Sigmoid colon (tissue), 7 donors: ENCODE measurements around the gene GLRA1. TPM values are rescaled to one million over a fixed set of nuclear protein-coding genes. Genes with fewer than 3 reads are reported as not detected.

Experiments
- DNase-seq: peaks from one replicate; pipeline ENCODE4 v3.0.0-alpha.2; 2019
- H3K27ac ChIP-seq, 4 donors: fragments of 200-600 bp; sonication (generic); one replicate each; pipeline ENCODE4 v1.5.1; 2016 to 2019; ENCODE audit warnings: mild to moderate bottlenecking in 1 of 4
- H3K27me3 ChIP-seq, 3 donors: fragments of 200-600 bp; sonication (generic); one replicate each; pipeline ENCODE4 v1.5.1; 2019; ENCODE audit warnings: mild to moderate bottlenecking in 1 of 3
- H3K36me3 ChIP-seq, 4 donors: fragments of 200-600 bp; sonication (generic); one replicate each; pipeline ENCODE4 v1.5.1; 2016 to 2019
- H3K4me1 ChIP-seq, 4 donors: fragments of 200-600 bp; sonication (generic); one replicate each; pipeline ENCODE4 v1.5.1; 2017 to 2019
- H3K4me3 ChIP-seq, 4 donors: fragments of 200-600 bp; sonication (generic); one replicate each; pipeline ENCODE4 v1.5.1; 2017 to 2019; ENCODE audit warnings: mild to moderate bottlenecking in 2 of 4, moderate library complexity in 1 of 4
- H3K9me3 ChIP-seq, 4 donors: fragments of 200-600 bp in 3 of 4; sonication (generic) in 3 of 4; one replicate each; pipeline versions ENCODE4 v1.5.1 to v1.6.1; 2013 to 2019
- EP300 ChIP-seq, 4 donors: sonication (generic); formaldehyde crosslinking; IDR thresholded peaks; one replicate each; pipeline ENCODE4 v1.6.1; 2017; ENCODE audit warnings: antibody characterized with exemption in 4 of 4
- POLR2A ChIP-seq, 2 donors: fragments of 450-650 bp; IDR thresholded peaks; one replicate each; pipeline ENCODE4 v1.6.1; 2016; ENCODE audit warnings: antibody characterized with exemption in 2 of 2, mild to moderate bottlenecking in 2 of 2, moderate library complexity in 2 of 2
- POLR2AphosphoS5 ChIP-seq, 4 donors: sonication (generic); formaldehyde crosslinking; IDR thresholded peaks; one replicate each; pipeline ENCODE4 v1.6.1; 2017; ENCODE audit warnings: antibody characterized with exemption in 4 of 4
- WGBS, 2 donors: extraction: QIAGEN DNeasy Blood & Tissue Kit; methylation state at CpG; one replicate each; pipeline ENCODE4 v1.1.7; 2013; 5-methylcytosine and 5-hydroxymethylcytosine counted together
- intact Hi-C: fragments of 100-400 bp; cut with DNase I; formaldehyde crosslinking; loops from one replicate; pipeline ENCODE4 v1.15.1; 2023
- polyA plus RNA-seq, 3 donors: library from polyadenylated mRNA; stranded (reverse); fragments of 200-250 nt; gene quantifications; one replicate each; pipeline ENCODE4 v1.2.3, GENCODE V29; 2013
- total RNA-seq, 4 donors: library from RNA; depleted of rRNA; stranded (reverse); fragments of >200 nt; gene quantifications; one replicate each; pipeline ENCODE4 v1.1.0, GENCODE V29; 2016
- TF ChIP-seq, protein P1 (sequence below), 4 experiments: fragments of 450-650 bp in 3 of 4; fragments of 200-600 bp in 1 of 4; IDR thresholded peaks; one replicate each; pipeline ENCODE4 v1.5.1; 2016 to 2019; ENCODE audit warnings: antibody characterized with exemption in 4 of 4, mild to moderate bottlenecking in 3 of 4, moderate library complexity in 2 of 4
- donor health status: healthy with polysubstance abuse.
- donor health status: Bipolar disorder and iron deficiency.
- donor health status: healthy.

GLRA1 gene
- total and polyA plus RNA-seq, 7 donors: not detected

DNA sequence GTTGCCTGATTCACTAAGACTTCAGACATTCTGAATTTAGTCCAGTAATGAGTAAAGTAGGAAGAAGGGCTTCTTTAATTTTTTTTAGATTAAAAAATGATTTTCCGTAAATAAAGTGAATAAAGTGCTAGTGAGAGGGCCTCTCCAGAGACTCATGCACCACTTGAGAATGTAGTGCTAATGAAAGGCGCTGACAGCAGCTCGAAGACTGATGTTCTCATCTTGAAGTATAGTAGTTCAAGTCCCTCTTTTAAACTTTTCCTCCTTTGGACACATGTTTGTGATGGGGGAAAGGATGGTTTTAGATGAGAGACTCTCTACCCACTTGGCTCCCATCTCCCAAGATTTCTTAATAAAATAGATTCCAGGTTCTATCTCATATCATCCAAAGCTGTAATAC, 104.4 kb downstream of the GLRA1 start:
- H3K4me3 ChIP-seq: no peak overlapping the region
- no peaks in the 10 kb centered on the region for H3K9me3 ChIP-seq
- no peaks in the 10 kb centered on the region for H3K27me3 ChIP-seq
- intact Hi-C loops: loop anchor here (10.0 kb wide), 1 partner anchor 695 kb away; no protein-coding TSS in a partner anchor
- DNase-seq: no peak
- WGBS, 2 donors: 96 to 99% methylated on average over 3 of the region's 3 CpGs
- H3K4me1 ChIP-seq: peaks cover 0 to 15% (median 13%) of the 10 kb centered on the region in 4 donors
- H3K36me3 ChIP-seq: no peaks in the 10 kb centered on the region
- H3K27ac ChIP-seq: peak overlapping the region in 1 of 4 donors; percentile 8
- TF ChIP-seq EP300 (IDR thresholded peaks at IDR 0.05) (no peak), POLR2A (IDR thresholded peaks at IDR 0.05) (no peak), POLR2AphosphoS5 (IDR thresholded peaks at IDR 0.05) (no peak)
- TF ChIP-seq, protein P1, sequence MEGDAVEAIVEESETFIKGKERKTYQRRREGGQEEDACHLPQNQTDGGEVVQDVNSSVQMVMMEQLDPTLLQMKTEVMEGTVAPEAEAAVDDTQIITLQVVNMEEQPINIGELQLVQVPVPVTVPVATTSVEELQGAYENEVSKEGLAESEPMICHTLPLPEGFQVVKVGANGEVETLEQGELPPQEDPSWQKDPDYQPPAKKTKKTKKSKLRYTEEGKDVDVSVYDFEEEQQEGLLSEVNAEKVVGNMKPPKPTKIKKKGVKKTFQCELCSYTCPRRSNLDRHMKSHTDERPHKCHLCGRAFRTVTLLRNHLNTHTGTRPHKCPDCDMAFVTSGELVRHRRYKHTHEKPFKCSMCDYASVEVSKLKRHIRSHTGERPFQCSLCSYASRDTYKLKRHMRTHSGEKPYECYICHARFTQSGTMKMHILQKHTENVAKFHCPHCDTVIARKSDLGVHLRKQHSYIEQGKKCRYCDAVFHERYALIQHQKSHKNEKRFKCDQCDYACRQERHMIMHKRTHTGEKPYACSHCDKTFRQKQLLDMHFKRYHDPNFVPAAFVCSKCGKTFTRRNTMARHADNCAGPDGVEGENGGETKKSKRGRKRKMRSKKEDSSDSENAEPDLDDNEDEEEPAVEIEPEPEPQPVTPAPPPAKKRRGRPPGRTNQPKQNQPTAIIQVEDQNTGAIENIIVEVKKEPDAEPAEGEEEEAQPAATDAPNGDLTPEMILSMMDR (IDR thresholded peaks at IDR 0.05): no peak

DNA sequence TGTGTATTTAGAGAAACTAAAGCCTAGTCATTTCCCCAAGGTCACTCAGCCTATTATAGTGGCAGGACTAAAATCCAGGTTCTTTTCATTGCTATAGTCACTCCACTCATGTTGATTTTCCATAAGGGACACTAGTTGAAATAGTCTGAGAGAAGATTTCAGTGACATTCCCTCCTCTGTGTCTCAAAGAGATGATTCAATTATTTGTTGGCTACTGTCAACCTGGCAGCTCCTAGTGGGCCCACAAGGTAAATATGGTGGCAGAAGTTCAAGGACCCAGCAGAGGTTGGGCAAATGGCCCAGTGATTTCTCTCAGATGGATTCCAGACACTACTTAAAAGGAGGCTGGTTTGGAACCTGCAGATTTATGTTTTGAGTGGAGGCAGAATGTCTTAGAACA, 104.8 kb downstream of the GLRA1 start:
- Histone ChIP-seq H3K27ac (peak overlapping the region in 1 of 4 donors; percentile 8), H3K4me1 (peaks cover 0 to 15% (median 13%) of the 10 kb centered on the region in 4 donors), H3K36me3 (no peaks in the 10 kb centered on the region), H3K4me3 (no peak overlapping the region), H3K9me3 (no peaks in the 10 kb centered on the region), H3K27me3 (no peaks in the 10 kb centered on the region)
- DNase-seq: no peak
- intact Hi-C loops: loop anchor here (10.0 kb wide), 1 partner anchor 695 kb away; no protein-coding TSS in a partner anchor
- TF ChIP-seq POLR2AphosphoS5 (IDR thresholded peaks at IDR 0.05): peak in 1 of 4 donors; percentile 43
- TF ChIP-seq EP300 (IDR thresholded peaks at IDR 0.05): no peak
- TF ChIP-seq, protein P1 (IDR thresholded peaks at IDR 0.05): no peak
- TF ChIP-seq POLR2A (IDR thresholded peaks at IDR 0.05): no peak

DNA sequence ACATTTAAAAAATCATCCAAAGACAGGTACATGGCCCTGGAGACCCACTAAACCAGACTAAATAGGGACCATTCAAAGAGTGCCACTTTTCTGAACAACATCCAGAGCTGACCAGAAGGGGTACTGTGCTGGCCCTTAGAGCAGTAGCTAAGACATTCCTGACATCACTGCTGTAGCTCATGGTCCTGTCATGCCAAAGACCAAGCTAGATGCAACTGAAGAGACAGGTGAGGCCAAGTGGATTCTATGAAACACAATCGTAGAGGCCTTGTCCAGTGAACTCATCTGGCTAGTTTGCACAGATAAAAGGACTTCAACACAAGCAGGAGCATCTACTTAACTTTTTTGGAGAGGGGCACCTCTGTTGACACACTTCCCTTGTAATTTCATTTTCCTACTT, 109.6 kb downstream of the GLRA1 start:
- TF ChIP-seq, protein P1 (IDR thresholded peaks at IDR 0.05): no peak
- TF ChIP-seq POLR2A (IDR thresholded peaks at IDR 0.05) (no peak), POLR2AphosphoS5 (IDR thresholded peaks at IDR 0.05) (no peak), EP300 (IDR thresholded peaks at IDR 0.05) (no peak)
- peaks cover 0 to 27% (median 3%) of the 10 kb centered on the region in 4 donors for H3K36me3 ChIP-seq

DNA sequence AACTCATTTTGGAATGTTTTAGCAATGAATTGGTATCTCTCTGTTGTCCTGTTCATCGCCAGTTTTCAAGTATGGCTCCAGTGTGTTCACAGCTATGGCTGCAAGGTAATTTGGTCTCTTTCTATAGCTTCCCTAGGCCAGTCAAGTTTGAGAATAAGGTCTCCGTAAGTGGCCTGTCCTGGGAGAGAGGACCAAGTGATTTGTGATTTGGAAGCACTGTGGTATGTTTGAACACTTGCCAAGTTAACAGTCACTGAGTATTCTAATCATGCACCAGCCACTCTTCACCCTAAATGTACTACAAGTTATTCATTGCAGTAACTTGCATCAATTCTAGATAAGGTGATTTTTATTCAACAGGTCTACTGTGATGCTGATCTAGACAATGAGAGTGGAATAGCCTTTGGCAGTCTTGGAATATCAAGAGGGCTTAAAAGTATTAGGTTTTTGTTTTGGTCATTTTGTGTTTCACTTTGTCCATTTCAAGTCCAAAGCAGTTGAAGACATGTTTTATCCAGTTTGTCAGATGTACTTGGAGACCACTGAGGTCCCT, 111.8 kb downstream of the GLRA1 start:
- no peak for DNase-seq
- WGBS, 2 donors: 92% methylated on average over 2 of the region's 2 CpGs
- TF ChIP-seq POLR2A (IDR thresholded peaks at IDR 0.05) (no peak), POLR2AphosphoS5 (IDR thresholded peaks at IDR 0.05) (peak in 1 of 4 donors; percentile 15)
- no peaks in the 10 kb centered on the region for H3K27me3 ChIP-seq
- peaks cover 0 to 31% (median 3%) of the 10 kb centered on the region in 4 donors for H3K36me3 ChIP-seq
- peaks cover 0 to 27% (median 21%) of the 10 kb centered on the region in 4 donors for H3K4me1 ChIP-seq
- H3K9me3 ChIP-seq: no peaks in the 10 kb centered on the region
- intact Hi-C loops: no loop called here
- no peak overlapping the region for H3K27ac ChIP-seq
- H3K4me3 ChIP-seq: no peak overlapping the region

More for the DNA sequence above, 109.6 kb downstream of the GLRA1 start:
- WGBS, 2 donors: 84 to 89% methylated on average over 1 of the region's 1 CpG
- no peak for DNase-seq
- intact Hi-C loops: no loop called here
- Histone ChIP-seq H3K27ac (no peak overlapping the region), H3K4me3 (no peak overlapping the region), H3K9me3 (no peaks in the 10 kb centered on the region), H3K27me3 (no peaks in the 10 kb centered on the region), H3K4me1 (peaks cover 0 to 23% (median 13%) of the 10 kb centered on the region in 4 donors)

DNA sequence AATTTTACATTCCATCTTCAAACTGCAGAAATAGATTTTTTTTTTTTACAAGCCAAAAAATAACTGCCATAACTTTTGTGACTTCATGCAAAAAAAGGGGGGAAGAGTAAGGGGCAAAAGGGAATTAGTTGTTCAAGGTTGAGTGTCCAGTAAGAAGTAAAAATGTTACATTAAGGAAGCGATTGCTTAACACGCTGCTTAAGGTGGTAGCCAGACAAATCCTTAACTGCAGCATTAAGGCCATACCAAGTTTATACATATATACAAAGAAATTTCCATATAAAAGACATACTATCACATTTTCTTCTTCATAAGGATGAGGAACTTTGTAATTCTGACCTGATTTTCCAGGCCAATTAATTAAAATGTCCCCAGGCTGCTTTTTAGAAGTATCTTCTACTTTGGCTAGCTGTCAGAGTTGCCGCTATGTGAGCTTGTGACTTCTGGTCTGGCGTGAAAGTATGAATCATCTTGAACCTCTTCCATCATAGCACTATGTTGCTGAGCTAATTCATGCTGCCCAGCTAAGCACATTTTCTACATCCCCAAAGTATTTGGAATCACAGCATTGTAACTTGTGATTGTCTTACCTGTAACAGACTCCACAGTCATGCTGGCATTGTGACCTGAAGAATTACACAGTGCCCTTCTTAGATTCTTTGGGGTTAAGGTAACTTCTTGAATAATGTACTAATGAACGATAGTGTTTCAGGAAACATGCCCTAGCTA, 112.9 kb downstream of the GLRA1 start:
- intact Hi-C loops: no loop called here
- peak overlapping the region in 1 of 4 donors; percentile 7 for H3K27ac ChIP-seq
- peak; percentile 65 for DNase-seq
- H3K9me3 ChIP-seq: no peaks in the 10 kb centered on the region
- no peak overlapping the region for H3K4me3 ChIP-seq
- peaks cover 0 to 27% (median 23%) of the 10 kb centered on the region in 4 donors for H3K4me1 ChIP-seq
- no peaks in the 10 kb centered on the region for H3K27me3 ChIP-seq
- WGBS, 2 donors: 93 to 94% methylated on average over 5 of the region's 5 CpGs
- H3K36me3 ChIP-seq: peaks cover 0 to 31% (median 3%) of the 10 kb centered on the region in 4 donors
- TF ChIP-seq, protein P1 (IDR thresholded peaks at IDR 0.05): no peak
- peak in 1 of 4 donors; percentile 20 for TF ChIP-seq POLR2AphosphoS5 (IDR thresholded peaks at IDR 0.05)
